K562 (cell line): Measurements from ENCODE around the gene SIRT7. TPM values are rescaled to one million over a fixed set of nuclear protein-coding genes. Genes with fewer than 3 reads are reported as not detected.

Experiments
- ATAC-seq: fragments of 200-7000 bp; cut with Tn5 transposase; 3 replicates; pipeline ENCODE4 v1.9.1; 2020; ENCODE audit warnings: moderate library complexity
- BruUV-seq: library from RNA; stranded (reverse); fragments of 400-500 nt; replicated peaks from 2 replicates; lab custom pipeline; 2021; lab: Mats Ljungman, UMichigan
- CTCF ChIA-PET: fragments of 300-600 bp; formaldehyde crosslinking; extraction: SDS; loops from one replicate; lab custom pipeline; 2021; ENCODE audit warnings: low intra/inter-chr PET ratio; lab: Yijun Ruan, JAX
- POLR2A ChIA-PET: fragments of 300-600, 350-650 bp; sonication (Branson Sonifier 250); formaldehyde crosslinking; extraction: SDS; loops from one replicate; lab custom pipeline; 2021; ENCODE audit warnings: antibody characterized with exemption, inconsistent platforms; lab: Yijun Ruan, JAX
- DNase-seq, 4 experiments: peaks; one replicate each; pipeline versions ENCODE4 v3.0.0 to v3.0.0-alpha.2; 2011 to 2018; ENCODE audit warnings: low spot score in 3 of 4, mixed read lengths in 3 of 4; ENCODE audit errors: extremely low read depth in 1 of 4
- FAIRE-seq: peaks from 2 replicates; lab custom pipeline; 2011; peaks lifted over from hg19 to GRCh38; lab: Jason Lieb, UNC
- H2AFZ ChIP-seq: 2 replicates; pipeline ENCODE4 v1.6.0; 2011; ENCODE audit warnings: low read depth, low read length, control low read depth, inconsistent platforms
- H3K27ac ChIP-seq: fragments of 200-600 bp; 3 replicates; pipeline ENCODE4 v1.8.0; 2011; ENCODE audit warnings: low read depth, mild to moderate bottlenecking, control low read depth, inconsistent platforms, low read length, moderate library complexity, mixed read lengths; ENCODE audit errors: extremely low read depth
- H3K27me3 ChIP-seq, 2 experiments: fragments of 300-600 bp in 1 of 2; 2 replicates in 1 of 2; 3 replicates in 1 of 2; pipeline versions ENCODE4 v1.6.0 to v1.8.0; 2011; ENCODE audit warnings: inconsistent platforms in 2 of 2, low read length in 2 of 2, mild to moderate bottlenecking in 1 of 2, mixed read lengths in 1 of 2, moderate library complexity in 1 of 2; ENCODE audit not compliant: control insufficient read depth in 2 of 2, insufficient read depth in 2 of 2
- H3K36me3 ChIP-seq: fragments of 300-600 bp; 3 replicates; pipeline ENCODE4 v1.8.0; 2011; ENCODE audit warnings: mild to moderate bottlenecking, low read length, inconsistent platforms; ENCODE audit not compliant: control insufficient read depth, insufficient read depth
- H3K4me1 ChIP-seq, 2 experiments: fragments of 200-600 bp in 1 of 2; replicated peaks in 1 of 2; 2 replicates in 1 of 2; 3 replicates in 1 of 2; pipeline versions ENCODE4 v1.5.1 to v1.8.0; 2011; ENCODE audit warnings: inconsistent platforms in 2 of 2, low read length in 2 of 2, mild to moderate bottlenecking in 1 of 2, mixed read lengths in 1 of 2, moderate library complexity in 1 of 2; ENCODE audit not compliant: control insufficient read depth in 2 of 2, insufficient read depth in 2 of 2
- H3K4me2 ChIP-seq: 2 replicates; pipeline ENCODE4 v1.6.1; 2011; ENCODE audit warnings: low read length, control low read depth, inconsistent platforms, mixed read lengths; ENCODE audit not compliant: insufficient read depth
- H3K4me3 ChIP-seq: fragments of 200-600 bp; sonication (generic), shearing (Covaris generic); 2 replicates; pipeline ENCODE4 v1.5.1; 2016; ENCODE audit warnings: control low read depth, inconsistent platforms
- H3K79me2 ChIP-seq: fragments of 200-600 bp; 3 replicates; pipeline ENCODE4 v1.8.0; 2011; ENCODE audit warnings: low read length, inconsistent platforms; ENCODE audit not compliant: control insufficient read depth, insufficient read depth
- H3K9ac ChIP-seq, 2 experiments: 2 replicates each; pipeline versions ENCODE4 v1.6.0 to v1.6.1; 2011; ENCODE audit warnings: low read depth in 2 of 2, low read length in 2 of 2, control low read depth in 1 of 2, inconsistent platforms in 1 of 2, mild to moderate bottlenecking in 1 of 2, mixed read lengths in 1 of 2; ENCODE audit not compliant: insufficient read depth in 1 of 2
- H3K9me1 ChIP-seq: one replicate; pipeline ENCODE4 v1.6.0; 2011; ENCODE audit warnings: inconsistent platforms, mild to moderate bottlenecking, low read length, moderate library complexity; ENCODE audit not compliant: control insufficient read depth, insufficient read depth
- H3K9me3 ChIP-seq: replicated peaks from 2 replicates; pipeline ENCODE4 v1.5.1; 2011; ENCODE audit warnings: low read depth, low read length, inconsistent platforms; ENCODE audit not compliant: control insufficient read depth, insufficient read depth
- H4K20me1 ChIP-seq: replicated peaks from 2 replicates; pipeline ENCODE4 v1.6.1; 2011; ENCODE audit warnings: low read length, inconsistent platforms, mixed read lengths; ENCODE audit not compliant: control insufficient read depth, insufficient read depth
- FOSL1 ChIP-seq: fragments of 200-800 bp; sonication (Bioruptor generic); conservative IDR thresholded peaks from 2 replicates; pipeline ENCODE4 v1.6.1; 2016; ENCODE audit warnings: missing genetic modification characterization, missing compliant biosample characterization
- RBFOX2 ChIP-seq: fragments of 200-400 bp; formaldehyde crosslinking; IDR thresholded peaks from 2 replicates; pipeline ENCODE4 v1.6.1; 2017; ENCODE audit warnings: low read depth, mild to moderate bottlenecking, low read length, moderate library complexity
- RNF2 ChIP-seq: sonication (generic); IDR thresholded peaks from 2 replicates; pipeline ENCODE4 v1.6.1; 2016
- SMC3 ChIP-seq: conservative IDR thresholded peaks from 2 replicates; pipeline ENCODE4 v1.6.1; 2011; ENCODE audit warnings: low read depth, low read length, improper control_type of control experiment; ENCODE audit not compliant: insufficient read depth
- ZC3H11A ChIP-seq: IDR thresholded peaks from 2 replicates; pipeline ENCODE4 v1.6.1; 2012; ENCODE audit warnings: low read depth, low read length, improper control_type of control experiment
- ZNF23 ChIP-seq: fragments of 250-450 bp; sonication (Bioruptor Pico); IDR thresholded peaks from 2 replicates; pipeline ENCODE4 v1.4.0; 2020; ENCODE audit warnings: mild to moderate bottlenecking
- WGBS: fragments of 100-300 bp; shearing (Covaris generic); methylation state at CpG from one replicate; pipeline ENCODE4 v1.1.6; 2016; ENCODE audit warnings: low coverage, mixed read lengths; ENCODE audit not compliant: insufficient coverage; ENCODE audit errors: missing lambda C conversion rate; 5-methylcytosine and 5-hydroxymethylcytosine counted together
- in situ Hi-C: fragments of 300-500 bp; cut with MboI; formaldehyde crosslinking; loops from 4 replicates; pipeline ENCODE4 v1.15.0; 2018; ENCODE audit warnings: inconsistent platforms, mixed read lengths
- intact Hi-C: fragments of 100-400 bp; cut with micrococcal nuclease; formaldehyde crosslinking; loops from 2 replicates; pipeline ENCODE4 v1.14.2; 2022
- polyA plus RNA-seq, 8 experiments: library from polyadenylated mRNA; depleted of rRNA in 4 of 8; stranded (reverse) in 5 of 8; unstranded in 3 of 8; fragments of >200 nt; fragmentation: Nextera tagmentation in 2 of 8; fragmentation: Illumina TruSeq in 1 of 8; extraction: Ambion mirVana in 2 of 8; extraction: Trizol in 1 of 8; gene quantifications; 2 replicates each; pipeline versions ENCODE4 v1.2.1 to v1.2.3, GENCODE V29; 2011 to 2014; ENCODE audit warnings: inconsistent platforms in 1 of 8, missing spikeins in 1 of 8
- total RNA-seq, 7 experiments: library from RNA; depleted of rRNA in 6 of 7; stranded (reverse); fragments of >200 nt in 6 of 7; fragmentation: Illumina TruSeq in 2 of 7; extraction: Trizol in 2 of 7; gene quantifications; 2 replicates each; pipeline versions ENCODE4 v1.2.1 to v1.2.3, GENCODE V29; 2011 to 2021; ENCODE audit warnings: low replicate concordance in 1 of 7
- TF ChIP-seq, protein P1 (sequence below): sonication (generic); formaldehyde crosslinking; IDR thresholded peaks from 2 replicates; pipeline ENCODE4 v1.8.1; 2023; ENCODE audit warnings: mild to moderate bottlenecking, missing genetic modification reagents
- TF ChIP-seq, protein P2 (sequence below), 2 experiments: IDR thresholded peaks in 1 of 2; conservative IDR thresholded peaks in 1 of 2; 2 replicates each; pipeline ENCODE4 v1.6.1; 2016; ENCODE audit warnings: low read depth in 2 of 2, mild to moderate bottlenecking in 1 of 2, missing compliant biosample characterization in 1 of 2, missing genetic modification characterization in 1 of 2, moderate library complexity in 1 of 2
- TF ChIP-seq, protein P3 (sequence below), 3 experiments: IDR thresholded peaks in 2 of 3; conservative IDR thresholded peaks in 1 of 3; 2 replicates each; pipeline ENCODE4 v1.5.1; 2011 to 2012; ENCODE audit warnings: low read length in 3 of 3, mild to moderate bottlenecking in 3 of 3, control low read depth in 2 of 3, improper control_type of control experiment in 1 of 3, inconsistent platforms in 1 of 3, low read depth in 1 of 3, mixed read lengths in 1 of 3, moderate library complexity in 1 of 3; ENCODE audit not compliant: insufficient read depth in 2 of 3
- TF ChIP-seq, protein P4 (sequence below): fragments of 250-450 bp; sonication (Bioruptor Pico); IDR thresholded peaks from 2 replicates; pipeline ENCODE4 v1.8.0; 2022; ENCODE audit warnings: moderate library complexity, mild to moderate bottlenecking, inconsistent platforms

SIRT7 gene
- total and polyA plus RNA-seq, 9 of the 15 experiments (the other 6 are each of a cell fraction or from before 2014, with no cell fraction given) = 1.6 to 54.8 (median 20.3) TPM

DNA sequence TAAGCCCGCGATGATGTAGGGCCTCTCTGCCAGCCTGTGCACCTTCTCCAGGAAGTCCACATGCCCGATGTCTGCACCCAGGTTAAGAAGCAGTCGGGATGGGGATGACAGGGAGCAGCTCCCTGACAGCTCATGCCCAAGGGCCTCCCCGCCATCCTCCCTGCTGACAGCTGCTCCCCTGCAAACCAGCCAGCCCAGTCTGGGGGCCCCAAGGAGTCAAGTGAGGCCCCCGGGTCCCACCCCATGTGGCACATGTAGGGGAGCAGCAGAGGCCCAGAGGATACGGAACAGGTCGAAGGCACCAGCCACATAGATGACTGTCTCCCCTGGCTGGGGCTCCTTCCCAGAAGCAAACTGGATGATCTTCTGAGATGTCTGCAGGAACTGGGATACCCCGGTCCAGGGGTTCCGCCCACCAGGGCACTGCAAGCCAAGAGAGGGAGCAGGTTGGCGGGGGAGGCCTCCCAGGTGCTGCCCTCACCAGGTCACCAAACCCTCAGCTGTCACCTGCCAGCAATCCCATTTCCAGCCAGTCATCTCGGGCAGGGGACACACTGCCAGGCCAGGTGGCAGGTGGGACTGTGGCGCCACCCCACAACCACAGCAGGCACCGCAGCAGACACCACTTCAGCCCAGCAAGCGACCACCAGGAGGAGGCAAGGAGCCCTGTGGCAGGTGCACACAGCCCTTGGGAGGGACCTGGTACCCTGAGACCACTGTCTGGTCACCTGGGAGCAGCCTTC lies 11.3 kb downstream of the SIRT7 start:
- Histone ChIP-seq H3K9ac (0 out of 4 replicates have a peak overlapping the region, but pooled peaks of 1 of the 2 experiments have one; percentile 10), H3K9me3 (no peaks in the 10 kb centered on the region), H2AFZ (no peak overlapping the region), H3K79me2 (peaks cover 21% of the 10 kb centered on the region), H3K9me1 (peaks cover 3% of the 10 kb centered on the region), H3K4me3 (no peak overlapping the region), H3K4me2 (no peak overlapping the region), H3K36me3 (peaks cover 68% of the 10 kb centered on the region; the same call in 2 of the 3 replicates), H3K27me3 (no peaks in the 10 kb centered on the region), H3K4me1 (peaks cover 18 to 95% of the 10 kb centered on the region in 2 experiments), H4K20me1 (no peaks in the 10 kb centered on the region; the same call in 1 of the 2 replicates), H3K27ac (no peak overlapping the region)
- no peak for ATAC-seq
- intact Hi-C loops = no loop called here
- WGBS = 94% methylated on average over 13 of the region's 15 CpGs
- CTCF ChIA-PET = no interaction called here
- no TSS peak for BruUV-seq
- no peak for DNase-seq
- FAIRE-seq = no peak
- POLR2A ChIA-PET = interaction anchor here (1.3 kb wide), 1 partner anchor 14 kb away, joined by 3 read pairs; no protein-coding TSS in a partner anchor
- in situ Hi-C loops = no loop called here
- TF ChIP-seq SMC3 = no peak
- TF ChIP-seq RBFOX2 = peak; percentile 7; the same call in 1 of the 2 replicates
- TF ChIP-seq ZNF23 (CRISPR knock-in tag) = no peak
- TF ChIP-seq, protein P1, sequence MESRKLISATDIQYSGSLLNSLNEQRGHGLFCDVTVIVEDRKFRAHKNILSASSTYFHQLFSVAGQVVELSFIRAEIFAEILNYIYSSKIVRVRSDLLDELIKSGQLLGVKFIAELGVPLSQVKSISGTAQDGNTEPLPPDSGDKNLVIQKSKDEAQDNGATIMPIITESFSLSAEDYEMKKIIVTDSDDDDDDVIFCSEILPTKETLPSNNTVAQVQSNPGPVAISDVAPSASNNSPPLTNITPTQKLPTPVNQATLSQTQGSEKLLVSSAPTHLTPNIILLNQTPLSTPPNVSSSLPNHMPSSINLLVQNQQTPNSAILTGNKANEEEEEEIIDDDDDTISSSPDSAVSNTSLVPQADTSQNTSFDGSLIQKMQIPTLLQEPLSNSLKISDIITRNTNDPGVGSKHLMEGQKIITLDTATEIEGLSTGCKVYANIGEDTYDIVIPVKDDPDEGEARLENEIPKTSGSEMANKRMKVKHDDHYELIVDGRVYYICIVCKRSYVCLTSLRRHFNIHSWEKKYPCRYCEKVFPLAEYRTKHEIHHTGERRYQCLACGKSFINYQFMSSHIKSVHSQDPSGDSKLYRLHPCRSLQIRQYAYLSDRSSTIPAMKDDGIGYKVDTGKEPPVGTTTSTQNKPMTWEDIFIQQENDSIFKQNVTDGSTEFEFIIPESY (CRISPR knock-in tag) = no peak
- TF ChIP-seq, protein P2, sequence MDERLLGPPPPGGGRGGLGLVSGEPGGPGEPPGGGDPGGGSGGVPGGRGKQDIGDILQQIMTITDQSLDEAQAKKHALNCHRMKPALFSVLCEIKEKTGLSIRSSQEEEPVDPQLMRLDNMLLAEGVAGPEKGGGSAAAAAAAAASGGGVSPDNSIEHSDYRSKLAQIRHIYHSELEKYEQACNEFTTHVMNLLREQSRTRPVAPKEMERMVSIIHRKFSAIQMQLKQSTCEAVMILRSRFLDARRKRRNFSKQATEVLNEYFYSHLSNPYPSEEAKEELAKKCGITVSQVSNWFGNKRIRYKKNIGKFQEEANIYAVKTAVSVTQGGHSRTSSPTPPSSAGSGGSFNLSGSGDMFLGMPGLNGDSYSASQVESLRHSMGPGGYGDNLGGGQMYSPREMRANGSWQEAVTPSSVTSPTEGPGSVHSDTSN (CRISPR knock-in tag; IDR thresholded peaks at IDR 0.05; ENCODE audit: low read depth) = no peak
- TF ChIP-seq, protein P2 (tag; conservative IDR thresholded peaks at IDR 0.05; ENCODE audit: low read depth) = no peak
- TF ChIP-seq, protein P3, sequence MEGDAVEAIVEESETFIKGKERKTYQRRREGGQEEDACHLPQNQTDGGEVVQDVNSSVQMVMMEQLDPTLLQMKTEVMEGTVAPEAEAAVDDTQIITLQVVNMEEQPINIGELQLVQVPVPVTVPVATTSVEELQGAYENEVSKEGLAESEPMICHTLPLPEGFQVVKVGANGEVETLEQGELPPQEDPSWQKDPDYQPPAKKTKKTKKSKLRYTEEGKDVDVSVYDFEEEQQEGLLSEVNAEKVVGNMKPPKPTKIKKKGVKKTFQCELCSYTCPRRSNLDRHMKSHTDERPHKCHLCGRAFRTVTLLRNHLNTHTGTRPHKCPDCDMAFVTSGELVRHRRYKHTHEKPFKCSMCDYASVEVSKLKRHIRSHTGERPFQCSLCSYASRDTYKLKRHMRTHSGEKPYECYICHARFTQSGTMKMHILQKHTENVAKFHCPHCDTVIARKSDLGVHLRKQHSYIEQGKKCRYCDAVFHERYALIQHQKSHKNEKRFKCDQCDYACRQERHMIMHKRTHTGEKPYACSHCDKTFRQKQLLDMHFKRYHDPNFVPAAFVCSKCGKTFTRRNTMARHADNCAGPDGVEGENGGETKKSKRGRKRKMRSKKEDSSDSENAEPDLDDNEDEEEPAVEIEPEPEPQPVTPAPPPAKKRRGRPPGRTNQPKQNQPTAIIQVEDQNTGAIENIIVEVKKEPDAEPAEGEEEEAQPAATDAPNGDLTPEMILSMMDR (IDR thresholded peaks at IDR 0.05 in 2 of 3, conservative IDR thresholded peaks at IDR 0.05 in 1 of 3; ENCODE audit: insufficient read depth in 2 of 3, low read depth in 1 of 3, low read length in 3 of 3) = peak; percentile 24 to 85 (median 58); a peak in 4 of 6 replicates
- TF ChIP-seq, protein P4, sequence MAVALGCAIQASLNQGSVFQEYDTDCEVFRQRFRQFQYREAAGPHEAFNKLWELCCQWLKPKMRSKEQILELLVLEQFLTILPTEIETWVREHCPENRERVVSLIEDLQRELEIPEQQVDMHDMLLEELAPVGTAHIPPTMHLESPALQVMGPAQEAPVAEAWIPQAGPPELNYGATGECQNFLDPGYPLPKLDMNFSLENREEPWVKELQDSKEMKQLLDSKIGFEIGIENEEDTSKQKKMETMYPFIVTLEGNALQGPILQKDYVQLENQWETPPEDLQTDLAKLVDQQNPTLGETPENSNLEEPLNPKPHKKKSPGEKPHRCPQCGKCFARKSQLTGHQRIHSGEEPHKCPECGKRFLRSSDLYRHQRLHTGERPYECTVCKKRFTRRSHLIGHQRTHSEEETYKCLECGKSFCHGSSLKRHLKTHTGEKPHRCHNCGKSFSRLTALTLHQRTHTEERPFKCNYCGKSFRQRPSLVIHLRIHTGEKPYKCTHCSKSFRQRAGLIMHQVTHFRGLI = no peak
- no peak for TF ChIP-seq RNF2
- no peak for TF ChIP-seq ZC3H11A
- no peak for TF ChIP-seq FOSL1 (tag)
